Uterus (tissue), 2 donors: ENCODE data around the gene AGBL4.

Experiments used
- POLR2A ChIP-seq, 2 donors: fragments of 450-650 bp; IDR thresholded peaks; one replicate each; pipeline ENCODE4 v1.6.1; 2016; ENCODE audit warnings: antibody characterized with exemption in 2 of 2, mild to moderate bottlenecking in 1 of 2, moderate library complexity in 1 of 2
- TF ChIP-seq, protein P1 (sequence below), 4 experiments: fragments of 200-600 bp in 2 of 4; fragments of 450-650 bp in 2 of 4; sonication (generic) in 2 of 4; IDR thresholded peaks; one replicate each; pipeline ENCODE4 v1.5.1; 2016 to 2019; ENCODE audit warnings: antibody characterized with exemption in 4 of 4, mild to moderate bottlenecking in 2 of 4, moderate library complexity in 1 of 4

DNA sequence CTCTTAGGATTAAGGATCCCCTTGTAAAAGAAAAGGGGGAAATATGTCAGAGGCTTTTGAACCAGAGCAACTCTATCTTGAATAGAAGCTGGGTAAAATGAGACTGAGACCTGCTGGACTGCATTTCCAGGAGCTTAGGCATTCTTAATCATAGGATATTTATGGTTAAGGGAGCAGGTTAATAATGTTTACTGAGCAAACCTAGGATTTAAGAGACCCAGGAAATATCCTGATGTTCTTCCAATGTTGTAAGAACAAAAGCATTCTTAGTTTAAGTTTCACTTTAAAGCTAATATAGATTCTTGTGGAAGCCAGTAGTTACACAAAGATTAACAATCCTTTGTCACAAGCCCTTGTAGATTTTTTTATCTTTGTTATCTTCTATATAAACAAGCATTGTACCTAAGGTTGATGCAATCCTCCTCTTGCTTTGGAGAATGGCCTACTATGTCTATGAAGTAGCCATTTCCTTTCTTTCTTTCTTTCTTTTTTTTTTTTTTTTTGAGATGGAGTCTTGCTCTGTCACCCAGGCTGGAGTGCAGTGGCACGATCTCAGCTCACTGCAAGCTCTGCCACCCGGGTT, 676.9 kb downstream of the AGBL4 start:
- TF ChIP-seq, protein P1, sequence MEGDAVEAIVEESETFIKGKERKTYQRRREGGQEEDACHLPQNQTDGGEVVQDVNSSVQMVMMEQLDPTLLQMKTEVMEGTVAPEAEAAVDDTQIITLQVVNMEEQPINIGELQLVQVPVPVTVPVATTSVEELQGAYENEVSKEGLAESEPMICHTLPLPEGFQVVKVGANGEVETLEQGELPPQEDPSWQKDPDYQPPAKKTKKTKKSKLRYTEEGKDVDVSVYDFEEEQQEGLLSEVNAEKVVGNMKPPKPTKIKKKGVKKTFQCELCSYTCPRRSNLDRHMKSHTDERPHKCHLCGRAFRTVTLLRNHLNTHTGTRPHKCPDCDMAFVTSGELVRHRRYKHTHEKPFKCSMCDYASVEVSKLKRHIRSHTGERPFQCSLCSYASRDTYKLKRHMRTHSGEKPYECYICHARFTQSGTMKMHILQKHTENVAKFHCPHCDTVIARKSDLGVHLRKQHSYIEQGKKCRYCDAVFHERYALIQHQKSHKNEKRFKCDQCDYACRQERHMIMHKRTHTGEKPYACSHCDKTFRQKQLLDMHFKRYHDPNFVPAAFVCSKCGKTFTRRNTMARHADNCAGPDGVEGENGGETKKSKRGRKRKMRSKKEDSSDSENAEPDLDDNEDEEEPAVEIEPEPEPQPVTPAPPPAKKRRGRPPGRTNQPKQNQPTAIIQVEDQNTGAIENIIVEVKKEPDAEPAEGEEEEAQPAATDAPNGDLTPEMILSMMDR (IDR thresholded peaks at IDR 0.05), result no peak
- TF ChIP-seq POLR2A (IDR thresholded peaks at IDR 0.05), result no peak
